Erythroblast (primary cell): ENCODE results near the gene PAX3.

Experiments
- GATA1 ChIP-seq: IDR thresholded peaks from 2 replicates; pipeline ENCODE4 v1.6.1; 2011; ENCODE audit warnings: low read depth, mild to moderate bottlenecking, control low read depth, low read length, moderate library complexity
- POLR2A ChIP-seq: IDR thresholded peaks from 2 replicates; pipeline ENCODE4 v1.6.1; 2011; ENCODE audit warnings: mild to moderate bottlenecking, low read length

DNA sequence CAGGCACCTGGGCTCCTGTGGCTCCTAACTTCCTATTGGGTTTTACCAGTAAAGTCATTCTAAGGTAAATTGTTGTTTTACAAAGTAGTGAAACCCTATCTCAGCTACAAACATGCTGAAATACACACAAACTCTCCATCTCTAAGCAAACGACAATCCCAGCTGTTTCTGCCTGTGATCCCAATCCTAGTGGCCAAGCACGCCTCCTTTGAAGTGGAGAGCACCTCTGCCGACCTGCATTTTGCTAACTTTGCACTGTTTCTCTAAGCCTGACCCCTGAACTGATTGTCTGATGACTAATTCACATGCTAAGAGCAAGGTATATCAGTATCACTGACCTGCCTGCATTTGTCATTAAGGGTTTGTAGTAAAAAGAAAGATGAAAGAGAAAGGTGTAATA lies 124.3 kb downstream of the PAX3 start:
- no peak for TF ChIP-seq POLR2A
- TF ChIP-seq GATA1 = no peak
